SU-DHL-6 (cell line): ENCODE measurements around the gene NUP205.

Source experiments
- CTCF ChIP-seq: fragments of 200-600 bp; sonication (generic); IDR thresholded peaks from one replicate; pipeline ENCODE4 v1.5.1; 2017; ENCODE audit warnings: antibody characterized with exemption, mild to moderate bottlenecking, low read length, moderate library complexity; ENCODE audit not compliant: insufficient read depth, poor library complexity, severe bottlenecking
- EZH2phosphoT487 ChIP-seq: fragments of 200-600 bp; sonication (generic), shearing (Covaris generic); conservative IDR thresholded peaks from 2 replicates; pipeline ENCODE4 v1.6.1; 2018; ENCODE audit warnings: mild to moderate bottlenecking, antibody characterized with exemption, low read length, moderate library complexity, mixed read lengths

- no peak for TF ChIP-seq CTCF
- no peak for TF ChIP-seq EZH2phosphoT487
Measured at GRCh38 chr7:135690566-135690965, 132.8 kb downstream of the NUP205 start.
